HFFc6 (cell line): ENCODE results near the gene GORASP2. TPM values are rescaled to one million over a fixed set of nuclear protein-coding genes. Genes with fewer than 3 reads are reported as not detected.
A peak's percentile ranks its signal among the peaks of the same experiment; 100 is the strongest.

Experiments
- DNase-seq: peaks from one replicate; pipeline ENCODE4 v3.0.0-alpha.2; 2018
- H3K27ac Mint-ChIP-seq: 2 replicates; pipeline ENCODE4 v1.8.0; 2020; ENCODE audit warnings: mild to moderate bottlenecking, mixed read lengths
- H3K27me3 Mint-ChIP-seq: 2 replicates; pipeline ENCODE4 v1.8.0; 2021; ENCODE audit warnings: mild to moderate bottlenecking, moderate library complexity, mixed read lengths; ENCODE audit not compliant: insufficient read depth
- H3K36me3 Mint-ChIP-seq: 2 replicates; pipeline ENCODE4 v1.8.0; 2021; ENCODE audit warnings: low read depth, mixed read lengths
- H3K4me1 Mint-ChIP-seq: 2 replicates; pipeline ENCODE4 v1.8.0; 2020; ENCODE audit warnings: low read depth, mixed read lengths
- H3K4me3 Mint-ChIP-seq: 2 replicates; pipeline ENCODE4 v1.8.0; 2020; ENCODE audit warnings: mild to moderate bottlenecking, moderate library complexity, mixed read lengths
- H3K9me3 Mint-ChIP-seq: 2 replicates; pipeline ENCODE4 v1.8.0; 2020; ENCODE audit warnings: mild to moderate bottlenecking, mixed read lengths
- total RNA-seq, 6 experiments: library from RNA; stranded (reverse); fragmentation: NEBNext Ultra II Directional; extraction: Animal tissue kit (Norgen Biotek cat#: 25700); gene quantifications; 2 replicates in 1 of 6; 3 replicates in 5 of 6; pipeline ENCODE4 v1.2.3, GENCODE V29; 2021
- TF ChIP-seq, protein P1 (sequence below): fragments of 200-600 bp; sonication (generic); IDR thresholded peaks from 2 replicates; pipeline ENCODE4 v1.5.0; 2021; ENCODE audit warnings: antibody characterized with exemption, mild to moderate bottlenecking

GORASP2 gene
- total RNA-seq, 6 experiments from 2014 or later, result 113 to 124 (median 120) TPM

DNA sequence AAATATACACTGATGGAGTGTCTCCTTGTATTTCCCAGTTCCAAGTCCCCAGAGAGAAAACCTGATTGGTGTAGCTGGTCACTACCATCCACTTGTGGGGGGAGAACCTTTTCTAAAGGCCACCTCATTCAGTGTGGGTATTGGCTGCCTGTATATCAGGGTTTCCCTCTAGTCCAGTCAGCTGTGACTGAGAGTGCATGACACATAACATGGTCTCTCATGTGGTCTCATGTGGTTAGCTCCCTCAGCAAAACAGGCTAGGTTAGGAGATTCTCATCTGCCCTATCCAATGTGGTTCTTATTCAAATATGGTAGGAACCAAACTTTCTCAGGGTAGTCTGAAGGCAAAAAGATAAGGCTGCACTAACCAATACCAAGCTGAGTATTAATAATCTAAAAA lies 4.1 kb upstream of the GORASP2 start:
- H3K36me3 Mint-ChIP-seq, result peaks cover 4% of the 10 kb centered on the region; the same call in 1 of the 2 replicates
- H3K27me3 Mint-ChIP-seq, result no peaks in the 10 kb centered on the region; the same call in none of the 2 replicates
- H3K4me1 Mint-ChIP-seq, result peaks cover 9% of the 10 kb centered on the region
- peaks cover 5% of the 10 kb centered on the region; the same call in 1 of the 2 replicates for H3K9me3 Mint-ChIP-seq
- DNase-seq, result no peak
- H3K4me3 Mint-ChIP-seq, result no peak overlapping the region
- no peak overlapping the region for H3K27ac Mint-ChIP-seq
- TF ChIP-seq, protein P1, sequence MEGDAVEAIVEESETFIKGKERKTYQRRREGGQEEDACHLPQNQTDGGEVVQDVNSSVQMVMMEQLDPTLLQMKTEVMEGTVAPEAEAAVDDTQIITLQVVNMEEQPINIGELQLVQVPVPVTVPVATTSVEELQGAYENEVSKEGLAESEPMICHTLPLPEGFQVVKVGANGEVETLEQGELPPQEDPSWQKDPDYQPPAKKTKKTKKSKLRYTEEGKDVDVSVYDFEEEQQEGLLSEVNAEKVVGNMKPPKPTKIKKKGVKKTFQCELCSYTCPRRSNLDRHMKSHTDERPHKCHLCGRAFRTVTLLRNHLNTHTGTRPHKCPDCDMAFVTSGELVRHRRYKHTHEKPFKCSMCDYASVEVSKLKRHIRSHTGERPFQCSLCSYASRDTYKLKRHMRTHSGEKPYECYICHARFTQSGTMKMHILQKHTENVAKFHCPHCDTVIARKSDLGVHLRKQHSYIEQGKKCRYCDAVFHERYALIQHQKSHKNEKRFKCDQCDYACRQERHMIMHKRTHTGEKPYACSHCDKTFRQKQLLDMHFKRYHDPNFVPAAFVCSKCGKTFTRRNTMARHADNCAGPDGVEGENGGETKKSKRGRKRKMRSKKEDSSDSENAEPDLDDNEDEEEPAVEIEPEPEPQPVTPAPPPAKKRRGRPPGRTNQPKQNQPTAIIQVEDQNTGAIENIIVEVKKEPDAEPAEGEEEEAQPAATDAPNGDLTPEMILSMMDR, result no peak

DNA sequence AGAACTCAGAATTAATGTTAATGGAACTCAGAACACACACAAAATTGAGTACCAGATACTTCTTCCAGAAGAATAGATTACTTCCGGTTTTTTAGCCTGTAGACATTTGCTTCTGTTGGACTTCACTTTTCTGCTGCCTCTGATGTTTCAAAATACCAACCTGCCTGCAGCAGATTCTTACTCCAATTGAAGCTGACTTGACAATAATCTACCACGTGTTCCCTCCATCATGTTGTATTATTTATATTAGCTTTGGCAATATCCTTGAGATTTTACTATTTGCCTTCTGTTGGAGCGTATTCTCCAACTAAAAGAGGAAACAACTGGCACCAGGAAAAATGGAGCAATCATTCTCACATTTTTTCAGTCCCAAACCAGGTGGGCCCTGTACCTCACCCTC lies 3.1 kb upstream of the GORASP2 start:
- Mint-ChIP-seq H3K27ac (no peak overlapping the region), H3K36me3 (peaks cover 12% of the 10 kb centered on the region), H3K9me3 (peaks cover 5% of the 10 kb centered on the region; the same call in 1 of the 2 replicates), H3K27me3 (no peaks in the 10 kb centered on the region; the same call in none of the 2 replicates), H3K4me3 (no peak overlapping the region), H3K4me1 (peaks cover 15% of the 10 kb centered on the region)
- TF ChIP-seq, protein P1, result no peak
- DNase-seq, result no peak

GRCh38 chr2:170926743-170927297 lies 2.2 kb upstream of the GORASP2 start:
- Mint-ChIP-seq H3K4me1 (peaks cover 24% of the 10 kb centered on the region), H3K9me3 (peaks cover 5% of the 10 kb centered on the region; the same call in 1 of the 2 replicates), H3K27me3 (no peaks in the 10 kb centered on the region; the same call in none of the 2 replicates), H3K4me3 (no peak overlapping the region), H3K27ac (no peak overlapping the region), H3K36me3 (peaks cover 18% of the 10 kb centered on the region)
- TF ChIP-seq, protein P1, result no peak
- no peak for DNase-seq

GRCh38 chr2:170928036-170928823 lies 823 bp upstream of the GORASP2 start:
- Mint-ChIP-seq H3K27me3 (no peaks in the 10 kb centered on the region; the same call in 1 of the 2 replicates), H3K4me3 (peak overlapping the region; percentile 88), H3K27ac (peak overlapping the region; percentile 90), H3K36me3 (peaks cover 18% of the 10 kb centered on the region), H3K4me1 (peaks cover 36% of the 10 kb centered on the region), H3K9me3 (peaks cover 5% of the 10 kb centered on the region; the same call in 1 of the 2 replicates)
- DNase-seq, result no peak
- TF ChIP-seq, protein P1, result no peak

DNA sequence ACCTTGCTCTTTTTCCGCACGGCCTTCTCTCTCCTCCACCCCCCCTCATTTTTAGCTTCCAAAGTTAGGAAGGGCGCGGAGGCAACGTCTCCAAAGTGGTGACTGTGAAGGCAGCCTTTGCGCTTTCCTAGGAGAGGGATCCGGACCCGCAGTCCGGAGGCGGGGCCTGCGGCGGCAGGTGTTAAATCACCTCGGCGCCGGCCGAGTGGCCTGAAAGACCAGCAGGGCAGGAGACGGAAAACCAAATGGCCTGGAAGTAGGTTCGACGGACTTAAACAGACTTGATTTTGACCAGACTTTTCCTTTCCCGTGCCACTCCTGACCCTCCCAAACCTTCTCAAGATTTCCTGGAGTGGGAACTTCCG lies 615 bp downstream of the GORASP2 start:
- peaks cover 3% of the 10 kb centered on the region; the same call in 1 of the 2 replicates for H3K9me3 Mint-ChIP-seq
- peak overlapping the region; percentile 83 for H3K27ac Mint-ChIP-seq
- TF ChIP-seq, protein P1, result no peak
- H3K27me3 Mint-ChIP-seq, result no peaks in the 10 kb centered on the region; the same call in 1 of the 2 replicates
- H3K4me3 Mint-ChIP-seq, result peak overlapping the region; percentile 93
- H3K4me1 Mint-ChIP-seq, result peaks cover 43% of the 10 kb centered on the region
- H3K36me3 Mint-ChIP-seq, result peaks cover 18% of the 10 kb centered on the region
- peak; percentile 5 for DNase-seq
